Large intestine (tissue), 3 donors: ENCODE results near the gene FAM110D. TPM values are rescaled to one million over a fixed set of nuclear protein-coding genes. Genes with fewer than 3 reads are reported as not detected.
A peak's percentile ranks its signal among the peaks of the same experiment; 100 is the strongest.

ENCODE experiments used
- DNase-seq, 2 donors: peaks; one replicate each; pipeline versions ENCODE4 v3.0.0 to v3.0.0-alpha.2; 2013
- H3K27ac ChIP-seq: one replicate; pipeline ENCODE4 v1.5.1; 2013; ENCODE audit warnings: low read length
- H3K27me3 ChIP-seq: 2 replicates; pipeline ENCODE4 v1.6.1; 2013; ENCODE audit warnings: low read length; ENCODE audit not compliant: control insufficient read depth, insufficient read depth
- H3K36me3 ChIP-seq: 2 replicates; pipeline ENCODE4 v1.6.1; 2013; ENCODE audit warnings: low read length; ENCODE audit not compliant: control insufficient read depth, insufficient read depth
- H3K4me1 ChIP-seq: one replicate; pipeline ENCODE4 v1.6.1; 2013; ENCODE audit warnings: low read length; ENCODE audit not compliant: control insufficient read depth, insufficient read depth
- H3K4me3 ChIP-seq: one replicate; pipeline ENCODE4 v1.5.1; 2013; ENCODE audit warnings: low read length
- H3K9me3 ChIP-seq: one replicate; pipeline ENCODE4 v1.6.1; 2013; ENCODE audit warnings: mild to moderate bottlenecking, low read depth, low read length, moderate library complexity; ENCODE audit not compliant: control insufficient read depth
- WGBS: methylation state at CpG from one replicate; pipeline ENCODE4 v1.1.5; 2013; ENCODE audit warnings: low lambda C conversion rate; ENCODE audit not compliant: insufficient coverage; 5-methylcytosine and 5-hydroxymethylcytosine counted together
- polyA plus RNA-seq: library from polyadenylated mRNA; unstranded; fragments of 120-200 nt; gene quantifications from one replicate; pipeline ENCODE4 v1.2.1, GENCODE V29; 2013

Gene FAM110D
- polyA plus RNA-seq, 1 donor = 0.51 TPM

DNA sequence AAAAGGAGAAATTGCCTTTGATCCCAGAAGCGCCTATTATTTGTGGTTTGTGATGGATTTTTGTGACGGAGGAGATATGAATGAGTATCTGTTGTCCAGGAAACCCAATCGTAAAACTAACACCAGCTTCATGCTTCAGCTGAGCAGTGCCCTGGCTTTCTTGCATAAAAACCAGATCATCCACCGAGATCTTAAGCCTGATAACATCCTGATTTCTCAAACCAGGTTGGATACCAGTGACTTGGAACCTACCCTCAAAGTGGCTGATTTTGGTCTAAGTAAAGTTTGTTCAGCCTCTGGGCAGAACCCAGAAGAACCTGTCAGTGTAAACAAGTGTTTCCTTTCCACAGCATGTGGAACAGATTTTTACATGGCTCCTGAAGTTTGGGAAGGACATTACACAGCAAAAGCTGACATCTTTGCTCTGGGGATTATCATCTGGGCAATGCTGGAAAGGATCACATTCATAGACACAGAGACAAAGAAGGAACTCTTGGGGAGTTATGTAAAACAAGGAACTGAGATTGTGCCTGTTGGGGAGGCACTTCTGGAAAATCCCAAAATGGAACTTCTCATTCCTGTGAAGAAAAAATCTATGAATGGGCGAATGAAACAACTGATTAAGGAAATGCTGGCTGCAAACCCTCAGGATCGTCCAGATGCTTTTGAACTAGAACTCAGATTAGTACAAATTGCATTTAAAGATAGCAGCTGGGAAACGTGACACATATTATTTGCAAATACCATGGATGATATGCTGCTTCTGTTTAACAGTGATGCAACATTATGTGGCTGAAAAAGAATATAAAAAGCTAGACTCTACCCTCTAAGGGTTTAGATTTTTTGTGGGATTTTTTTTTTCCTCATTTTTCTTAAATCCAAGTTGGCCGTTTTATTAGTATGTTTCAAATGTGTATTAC, 36.8 kb upstream of the FAM110D start:
- Histone ChIP-seq H3K9me3 (no peaks in the 10 kb centered on the region), H3K4me1 (peaks cover 5% of the 10 kb centered on the region), H3K4me3 (no peak overlapping the region), H3K36me3 (peaks cover 19% of the 10 kb centered on the region), H3K27ac (no peak overlapping the region), H3K27me3 (no peaks in the 10 kb centered on the region)
- no peak for DNase-seq
- no CpG with 5 or more reads among the region's 8 CpGs for WGBS

DNA sequence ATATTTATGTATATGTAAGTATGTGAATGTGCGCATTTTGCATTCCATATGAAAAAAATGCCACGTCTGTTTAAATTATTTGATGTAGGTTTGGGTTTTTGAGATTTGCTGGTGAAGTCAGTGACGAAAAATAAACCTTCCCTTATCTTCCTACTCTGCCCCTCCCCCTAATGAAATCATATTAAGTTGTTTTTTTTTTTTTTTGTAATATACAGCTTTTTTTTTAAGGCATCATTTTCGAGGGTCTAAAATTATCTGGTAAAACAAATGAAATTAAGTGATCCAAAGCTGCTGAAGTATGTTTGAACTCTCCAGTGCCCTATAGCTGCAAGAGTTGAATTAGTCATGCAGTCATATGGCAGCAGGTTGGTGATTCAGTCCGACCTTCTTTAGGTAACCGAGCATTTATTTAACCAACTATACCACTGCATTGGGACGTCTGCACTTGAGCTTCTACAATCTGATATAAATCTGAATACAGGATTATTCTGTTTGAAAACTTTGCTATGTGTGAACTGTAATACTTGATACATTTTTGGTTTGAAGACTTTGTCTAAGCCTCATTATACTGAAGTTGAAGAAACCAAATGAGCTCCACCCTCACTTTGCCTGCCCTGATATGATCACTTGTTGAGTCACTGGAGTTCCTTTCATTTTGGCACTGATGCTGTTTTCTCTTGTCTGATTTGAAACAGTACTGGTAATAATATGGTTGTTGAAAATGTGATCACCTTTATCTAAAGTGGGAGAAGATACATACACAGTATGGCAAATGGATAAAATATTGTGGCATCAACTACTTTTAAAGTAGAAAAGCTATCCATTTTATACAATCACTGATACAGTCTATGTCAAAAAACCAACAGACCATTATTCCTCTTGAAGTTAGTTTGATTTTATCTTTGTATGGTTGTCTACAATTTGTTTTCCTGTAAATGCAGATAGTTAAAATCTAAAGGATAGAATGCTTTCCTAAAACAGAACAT, 35.6 kb upstream of the FAM110D start:
- Histone ChIP-seq H3K27me3 (no peaks in the 10 kb centered on the region), H3K4me3 (no peak overlapping the region), H3K9me3 (no peaks in the 10 kb centered on the region), H3K36me3 (peaks cover 8% of the 10 kb centered on the region), H3K4me1 (peaks cover 15% of the 10 kb centered on the region), H3K27ac (no peak overlapping the region)
- DNase-seq = no peak
- WGBS = 100% methylated on average over 2 of the region's 7 CpGs

DNA sequence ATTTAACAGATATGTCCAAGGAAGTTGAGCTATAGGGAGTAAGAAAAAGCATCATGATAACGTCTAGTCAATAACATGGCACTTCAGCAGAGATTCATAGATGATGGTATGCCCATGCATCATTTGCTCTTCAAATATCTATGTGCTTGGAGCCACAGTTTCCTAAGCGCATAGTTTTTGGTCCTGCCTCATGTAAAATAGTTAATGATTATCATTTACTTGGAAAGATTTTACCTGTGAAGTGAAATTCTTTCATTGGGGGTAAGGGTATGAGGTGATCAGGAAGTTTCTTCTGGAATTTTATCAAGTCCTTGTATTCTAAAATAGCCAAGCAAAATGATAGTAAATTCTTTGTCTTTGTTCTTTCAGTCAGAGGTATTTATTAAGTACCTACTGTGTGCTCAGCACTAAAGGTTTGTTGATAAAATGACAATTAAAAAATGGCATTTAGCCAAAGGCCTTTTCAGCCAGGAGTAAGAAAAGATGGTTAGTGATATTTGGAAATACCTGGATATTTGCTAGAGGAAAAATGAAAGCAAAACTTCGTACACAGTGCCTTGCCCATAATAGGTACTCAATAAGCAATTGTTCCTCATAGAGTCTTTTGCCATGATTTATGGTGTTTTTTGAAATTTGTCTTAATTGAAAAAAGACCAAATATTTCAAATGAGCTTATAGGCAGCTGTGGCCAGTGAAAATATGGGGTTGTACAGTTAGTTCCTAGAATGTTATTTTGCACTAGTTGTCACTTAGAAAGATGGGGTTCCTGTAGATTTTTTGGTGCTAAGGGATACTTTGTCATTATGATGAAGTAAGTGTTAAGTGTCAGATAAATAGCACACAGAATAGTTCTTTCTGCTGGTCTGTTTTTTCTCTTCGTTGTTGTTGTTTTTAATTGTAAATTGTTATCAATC, 34.2 kb upstream of the FAM110D start:
- Histone ChIP-seq H3K36me3 (peaks cover 4% of the 10 kb centered on the region), H3K4me1 (peaks cover 15% of the 10 kb centered on the region), H3K27me3 (no peaks in the 10 kb centered on the region), H3K27ac (no peak overlapping the region), H3K9me3 (no peaks in the 10 kb centered on the region), H3K4me3 (no peak overlapping the region)
- DNase-seq = no peak
- WGBS = 67% methylated on average over 1 of the region's 4 CpGs

GRCh38 chr1:26125382-26125781, 33.5 kb upstream of the FAM110D start:
- Histone ChIP-seq H3K4me1 (peaks cover 15% of the 10 kb centered on the region), H3K27me3 (no peaks in the 10 kb centered on the region), H3K36me3 (peaks cover 2% of the 10 kb centered on the region), H3K4me3 (no peak overlapping the region), H3K27ac (no peak overlapping the region), H3K9me3 (no peaks in the 10 kb centered on the region)
- DNase-seq = no peak

GRCh38 chr1:26125946-26126320, 32.9 kb upstream of the FAM110D start:
- Histone ChIP-seq H3K36me3 (peaks cover 2% of the 10 kb centered on the region), H3K4me3 (no peak overlapping the region), H3K9me3 (no peaks in the 10 kb centered on the region), H3K4me1 (peaks cover 15% of the 10 kb centered on the region), H3K27me3 (no peaks in the 10 kb centered on the region), H3K27ac (peak overlapping the region; percentile 57)
- 67% methylated on average over 1 of the region's 1 CpG for WGBS
- no peak for DNase-seq

DNA sequence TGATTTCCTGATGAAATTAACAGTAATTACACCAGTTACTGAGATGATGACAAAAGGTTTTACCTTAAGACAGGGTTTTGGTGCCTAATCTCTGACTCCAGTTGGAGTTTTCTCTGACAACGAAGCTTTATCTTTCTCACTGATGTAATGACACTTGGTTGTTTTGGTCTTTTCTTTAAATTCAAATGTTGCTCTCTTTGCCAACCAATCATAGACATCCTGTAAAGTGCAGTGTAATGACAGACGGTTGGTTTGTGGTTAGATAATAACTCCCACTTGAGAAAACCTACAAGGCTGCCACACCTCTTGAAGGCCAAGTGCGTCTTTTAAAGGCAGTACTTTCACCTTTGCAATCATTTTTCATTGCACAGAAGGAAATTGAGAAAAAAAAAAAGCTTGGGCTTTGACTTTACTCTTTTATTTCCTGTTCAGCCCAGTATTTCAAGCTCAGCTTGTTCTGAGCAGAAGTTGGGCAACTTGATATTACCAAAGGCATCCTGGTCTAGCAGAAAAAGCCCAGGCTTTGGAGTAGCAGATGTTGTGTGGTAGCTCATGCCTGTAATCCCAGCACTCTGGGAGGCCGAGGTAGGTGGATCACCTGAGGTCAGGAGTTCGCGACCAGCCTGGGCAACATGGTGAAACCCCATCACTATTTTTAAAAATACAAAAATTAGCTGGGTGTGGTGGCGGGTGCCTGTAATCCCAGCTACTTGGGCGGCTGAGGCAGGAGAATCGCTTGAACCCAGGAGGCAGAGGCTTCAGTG, 32.4 kb upstream of the FAM110D start:
- WGBS = no CpG with 5 or more reads among the region's 9 CpGs
- Histone ChIP-seq H3K27me3 (no peaks in the 10 kb centered on the region), H3K4me1 (peaks cover 15% of the 10 kb centered on the region), H3K27ac (peak overlapping the region; percentile 57), H3K4me3 (no peak overlapping the region), H3K36me3 (peaks cover 2% of the 10 kb centered on the region), H3K9me3 (no peaks in the 10 kb centered on the region)
- peak; percentile 76 to 92 for DNase-seq

DNA sequence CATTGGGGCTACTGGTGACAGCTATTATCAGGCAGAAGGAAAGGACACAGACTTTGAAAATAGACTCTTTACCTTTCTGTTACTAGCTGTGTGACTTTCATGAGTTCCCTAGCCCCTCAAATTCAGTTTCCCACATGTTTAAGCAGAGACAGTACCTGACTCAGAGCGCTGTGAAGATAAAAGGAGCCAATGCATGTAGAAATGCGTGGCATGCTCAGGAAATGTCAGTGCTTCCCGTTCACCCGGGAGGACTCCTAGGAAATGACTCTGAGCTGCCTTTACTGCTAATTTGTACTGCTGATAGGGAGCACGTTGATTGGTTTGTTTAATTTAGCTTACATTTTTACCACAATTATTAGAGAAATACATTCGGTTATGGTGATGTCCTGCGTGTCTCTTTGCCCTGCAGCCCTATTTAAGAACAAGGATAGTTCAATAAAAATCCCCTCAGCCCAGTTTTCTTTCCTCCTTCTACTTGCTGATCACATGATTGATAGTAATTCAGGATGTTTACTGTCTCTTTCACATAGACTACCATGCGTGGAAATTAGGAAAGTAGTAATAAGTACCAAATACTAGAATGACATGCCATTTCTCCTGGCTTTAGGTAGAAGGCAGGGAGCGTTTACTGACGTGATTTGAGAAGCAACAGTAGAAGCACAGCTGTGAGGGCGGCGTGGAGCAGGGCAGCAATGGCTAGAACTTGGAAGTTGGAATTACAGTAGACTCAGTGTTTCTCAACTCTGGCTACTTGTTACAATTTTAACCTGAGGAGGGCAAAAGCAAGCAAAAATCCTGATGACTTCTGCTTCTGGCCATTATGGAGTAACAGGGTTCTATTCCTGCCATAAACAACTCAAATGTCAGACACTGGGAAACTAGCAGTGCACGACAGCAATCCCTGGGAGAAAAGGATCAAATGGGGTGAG, 31.4 kb upstream of the FAM110D start:
- Histone ChIP-seq H3K27ac (peak overlapping the region; percentile 57), H3K9me3 (no peaks in the 10 kb centered on the region), H3K36me3 (no peaks in the 10 kb centered on the region), H3K27me3 (no peaks in the 10 kb centered on the region), H3K4me1 (peaks cover 15% of the 10 kb centered on the region), H3K4me3 (no peak overlapping the region)
- 78% methylated on average over 2 of the region's 13 CpGs for WGBS
- peak in 1 of 2 donors; percentile 38 for DNase-seq

GRCh38 chr1:26129778-26130177, 29.1 kb upstream of the FAM110D start:
- Histone ChIP-seq H3K4me1 (peaks cover 15% of the 10 kb centered on the region), H3K4me3 (no peak overlapping the region), H3K27me3 (no peaks in the 10 kb centered on the region), H3K36me3 (no peaks in the 10 kb centered on the region), H3K9me3 (no peaks in the 10 kb centered on the region), H3K27ac (no peak overlapping the region)
- no CpG with 5 or more reads among the region's 4 CpGs for WGBS
- no peak for DNase-seq

GRCh38 chr1:26130695-26131094, 28.2 kb upstream of the FAM110D start:
- Histone ChIP-seq H3K27me3 (no peaks in the 10 kb centered on the region), H3K4me3 (no peak overlapping the region), H3K27ac (no peak overlapping the region), H3K9me3 (no peaks in the 10 kb centered on the region), H3K4me1 (peaks cover 15% of the 10 kb centered on the region), H3K36me3 (no peaks in the 10 kb centered on the region)
- WGBS = no CpG with 5 or more reads among the region's 1 CpG
- DNase-seq = no peak
